ENCODE results near the gene KRTAP29-1.

DNA sequence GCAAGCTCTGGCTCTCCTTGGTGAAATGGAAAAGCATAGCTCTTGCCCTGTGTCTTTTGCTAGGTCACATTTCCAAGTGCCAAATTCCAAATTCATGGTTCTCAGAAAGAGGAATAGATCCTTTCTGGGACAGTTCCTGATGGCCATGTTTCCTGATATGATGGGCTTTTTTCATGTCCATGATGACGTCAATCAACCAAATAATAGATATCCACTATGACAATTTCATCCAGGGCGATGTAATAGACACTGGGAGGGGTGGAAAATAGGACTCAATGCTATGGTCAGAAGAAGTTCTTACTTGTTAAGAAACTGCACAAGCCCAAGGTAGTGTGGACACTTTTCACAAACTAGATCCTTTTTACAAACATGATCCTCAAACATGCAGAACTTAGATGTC is 48.5 kb upstream of the KRTAP29-1 start:
- TF ChIP-seq RARB (CRISPR knock-in tag; IDR thresholded peaks at IDR 0.05) (no peak), POLR2A (IDR thresholded peaks at IDR 0.05; ENCODE audit: low read length) (no peak)
- TF ChIP-seq, protein P1, sequence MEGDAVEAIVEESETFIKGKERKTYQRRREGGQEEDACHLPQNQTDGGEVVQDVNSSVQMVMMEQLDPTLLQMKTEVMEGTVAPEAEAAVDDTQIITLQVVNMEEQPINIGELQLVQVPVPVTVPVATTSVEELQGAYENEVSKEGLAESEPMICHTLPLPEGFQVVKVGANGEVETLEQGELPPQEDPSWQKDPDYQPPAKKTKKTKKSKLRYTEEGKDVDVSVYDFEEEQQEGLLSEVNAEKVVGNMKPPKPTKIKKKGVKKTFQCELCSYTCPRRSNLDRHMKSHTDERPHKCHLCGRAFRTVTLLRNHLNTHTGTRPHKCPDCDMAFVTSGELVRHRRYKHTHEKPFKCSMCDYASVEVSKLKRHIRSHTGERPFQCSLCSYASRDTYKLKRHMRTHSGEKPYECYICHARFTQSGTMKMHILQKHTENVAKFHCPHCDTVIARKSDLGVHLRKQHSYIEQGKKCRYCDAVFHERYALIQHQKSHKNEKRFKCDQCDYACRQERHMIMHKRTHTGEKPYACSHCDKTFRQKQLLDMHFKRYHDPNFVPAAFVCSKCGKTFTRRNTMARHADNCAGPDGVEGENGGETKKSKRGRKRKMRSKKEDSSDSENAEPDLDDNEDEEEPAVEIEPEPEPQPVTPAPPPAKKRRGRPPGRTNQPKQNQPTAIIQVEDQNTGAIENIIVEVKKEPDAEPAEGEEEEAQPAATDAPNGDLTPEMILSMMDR (IDR thresholded peaks at IDR 0.05), result no peak

Measured in A549 (cell line).